ENCODE data around the gene NECTIN2.

The NECTIN2 gene

GRCh38 chr19:44845612-44846454 lies at the start of gene NECTIN2:
TSS of gene NECTIN2 (plus strand) at chr19:44846297. CDS start at chr19:44846526, 229 bp downstream.
- DNase-seq: peak; percentile 89

- no peak for DNase-seq
These were observed 49.4 kb upstream of the NECTIN2 start for GRCh38 chr19:44796701-44797115.

GRCh38 chr19:44799627-44800346 lies 46.3 kb upstream of the NECTIN2 start:
- DNase-seq: no peak

GRCh38 chr19:44800461-44800860 lies 45.6 kb upstream of the NECTIN2 start:
- DNase-seq: peak; percentile 55

GRCh38 chr19:44803442-44804428 lies 42.4 kb upstream of the NECTIN2 start:
- peak; percentile 16 for DNase-seq

GRCh38 chr19:44806291-44806690 lies 39.8 kb upstream of the NECTIN2 start:
- no peak for DNase-seq

- no peak for DNase-seq
These were observed 38.9 kb upstream of the NECTIN2 start for GRCh38 chr19:44807162-44807561.

GRCh38 chr19:44807652-44808462 lies 38.2 kb upstream of the NECTIN2 start:
- DNase-seq: no peak

- DNase-seq: peak; percentile 24
These were observed 37.4 kb upstream of the NECTIN2 start, which contains the start of gene BCAM for GRCh38 chr19:44808463-44809371. TSS of gene BCAM (plus strand) at chr19:44809103. CDS start at chr19:44809125, 22 bp downstream.

GRCh38 chr19:44809577-44810233 lies 36.4 kb upstream of the NECTIN2 start:
- no peak for DNase-seq

GRCh38 chr19:44810234-44811121 lies 35.6 kb upstream of the NECTIN2 start:
- no peak for DNase-seq

- DNase-seq: no peak
These were observed 35.0 kb upstream of the NECTIN2 start for GRCh38 chr19:44811122-44811419.

- no peak for DNase-seq
These were observed 33.9 kb upstream of the NECTIN2 start for GRCh38 chr19:44812142-44812718.

- DNase-seq: no peak
These were observed 32.8 kb upstream of the NECTIN2 start for GRCh38 chr19:44813070-44813840.

GRCh38 chr19:44813841-44814470 lies 32.1 kb upstream of the NECTIN2 start:
- no peak for DNase-seq

- no peak for DNase-seq
These were observed 31.6 kb upstream of the NECTIN2 start for GRCh38 chr19:44814517-44814916.

- no peak for DNase-seq
These were observed 29.8 kb upstream of the NECTIN2 start for GRCh38 chr19:44816301-44816700.

All from DMS79 treated with DMSO at 0.1 percent for 48 hours (cell line).